ENCODE measurements around the gene FAT4.

DNA sequence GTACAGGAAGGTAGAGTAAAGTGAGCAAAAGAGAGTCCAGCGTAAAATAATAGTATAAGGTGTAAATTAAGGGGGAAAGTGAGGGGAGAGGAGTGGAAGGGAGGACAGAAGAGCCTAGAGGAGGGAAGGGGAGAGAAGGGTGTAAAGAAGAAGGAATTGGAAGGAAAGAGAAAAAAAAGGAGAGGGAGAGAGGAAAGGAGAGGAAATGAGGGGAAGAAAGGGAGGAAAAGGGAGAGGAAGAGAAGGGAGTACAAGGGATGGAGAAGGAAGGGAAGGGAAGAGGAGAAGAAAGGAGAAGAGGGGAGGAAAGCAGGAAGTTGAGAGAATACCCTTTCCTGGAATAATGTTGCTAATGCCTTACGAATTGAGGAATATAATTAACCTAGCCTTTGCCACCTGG lies 3.3 kb upstream of the FAT4 start:
- TF ChIP-seq, protein P1, sequence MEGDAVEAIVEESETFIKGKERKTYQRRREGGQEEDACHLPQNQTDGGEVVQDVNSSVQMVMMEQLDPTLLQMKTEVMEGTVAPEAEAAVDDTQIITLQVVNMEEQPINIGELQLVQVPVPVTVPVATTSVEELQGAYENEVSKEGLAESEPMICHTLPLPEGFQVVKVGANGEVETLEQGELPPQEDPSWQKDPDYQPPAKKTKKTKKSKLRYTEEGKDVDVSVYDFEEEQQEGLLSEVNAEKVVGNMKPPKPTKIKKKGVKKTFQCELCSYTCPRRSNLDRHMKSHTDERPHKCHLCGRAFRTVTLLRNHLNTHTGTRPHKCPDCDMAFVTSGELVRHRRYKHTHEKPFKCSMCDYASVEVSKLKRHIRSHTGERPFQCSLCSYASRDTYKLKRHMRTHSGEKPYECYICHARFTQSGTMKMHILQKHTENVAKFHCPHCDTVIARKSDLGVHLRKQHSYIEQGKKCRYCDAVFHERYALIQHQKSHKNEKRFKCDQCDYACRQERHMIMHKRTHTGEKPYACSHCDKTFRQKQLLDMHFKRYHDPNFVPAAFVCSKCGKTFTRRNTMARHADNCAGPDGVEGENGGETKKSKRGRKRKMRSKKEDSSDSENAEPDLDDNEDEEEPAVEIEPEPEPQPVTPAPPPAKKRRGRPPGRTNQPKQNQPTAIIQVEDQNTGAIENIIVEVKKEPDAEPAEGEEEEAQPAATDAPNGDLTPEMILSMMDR (IDR thresholded peaks at IDR 0.05; ENCODE audit: insufficient read depth, low read length, poor library complexity, severe bottlenecking), result no peak
- no peak for TF ChIP-seq EZH2phosphoT487 (conservative IDR thresholded peaks at IDR 0.05; ENCODE audit: low read length)

Data from SU-DHL-6 (cell line).